Loucy (cell line): ENCODE measurements around the gene SGMS2.

Experiments
- EZH2phosphoT487 ChIP-seq: fragments of 200-600 bp; IDR thresholded peaks from 2 replicates; pipeline ENCODE4 v1.6.1; 2018; ENCODE audit warnings: antibody characterized with exemption, mild to moderate bottlenecking, moderate library complexity, borderline replicate concordance
- TF ChIP-seq, protein P1 (sequence below): fragments of 200-600 bp; sonication (generic); conservative IDR thresholded peaks from 2 replicates; pipeline ENCODE4 v1.5.1; 2014; ENCODE audit warnings: mild to moderate bottlenecking, antibody characterized with exemption, low read length

GRCh38 chr4:107837317-107837716 lies 12.6 kb downstream of the SGMS2 start:
- TF ChIP-seq, protein P1, sequence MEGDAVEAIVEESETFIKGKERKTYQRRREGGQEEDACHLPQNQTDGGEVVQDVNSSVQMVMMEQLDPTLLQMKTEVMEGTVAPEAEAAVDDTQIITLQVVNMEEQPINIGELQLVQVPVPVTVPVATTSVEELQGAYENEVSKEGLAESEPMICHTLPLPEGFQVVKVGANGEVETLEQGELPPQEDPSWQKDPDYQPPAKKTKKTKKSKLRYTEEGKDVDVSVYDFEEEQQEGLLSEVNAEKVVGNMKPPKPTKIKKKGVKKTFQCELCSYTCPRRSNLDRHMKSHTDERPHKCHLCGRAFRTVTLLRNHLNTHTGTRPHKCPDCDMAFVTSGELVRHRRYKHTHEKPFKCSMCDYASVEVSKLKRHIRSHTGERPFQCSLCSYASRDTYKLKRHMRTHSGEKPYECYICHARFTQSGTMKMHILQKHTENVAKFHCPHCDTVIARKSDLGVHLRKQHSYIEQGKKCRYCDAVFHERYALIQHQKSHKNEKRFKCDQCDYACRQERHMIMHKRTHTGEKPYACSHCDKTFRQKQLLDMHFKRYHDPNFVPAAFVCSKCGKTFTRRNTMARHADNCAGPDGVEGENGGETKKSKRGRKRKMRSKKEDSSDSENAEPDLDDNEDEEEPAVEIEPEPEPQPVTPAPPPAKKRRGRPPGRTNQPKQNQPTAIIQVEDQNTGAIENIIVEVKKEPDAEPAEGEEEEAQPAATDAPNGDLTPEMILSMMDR: no peak
- TF ChIP-seq EZH2phosphoT487: no peak
